Vagina (tissue), 2 donors: ENCODE data around the gene CDR2L. TPM values are rescaled to one million over a fixed set of nuclear protein-coding genes. Genes with fewer than 3 reads are reported as not detected.

Source experiments
- DNase-seq, 2 donors: peaks; one replicate each; pipeline ENCODE4 v3.0.0-alpha.2; 2017; ENCODE audit errors: extremely low spot score in 2 of 2
- H3K27ac ChIP-seq: fragments of 200-600 bp; sonication (generic); one replicate; pipeline ENCODE4 v1.5.1; 2019
- H3K27me3 ChIP-seq: fragments of 200-600 bp; sonication (generic); one replicate; pipeline ENCODE4 v1.5.1; 2019
- H3K36me3 ChIP-seq, 2 donors: fragments of 200-600 bp; sonication (generic); one replicate each; pipeline ENCODE4 v1.5.1; 2017 to 2019
- H3K4me1 ChIP-seq: fragments of 200-600 bp; sonication (generic); one replicate; pipeline ENCODE4 v1.5.1; 2019
- H3K4me3 ChIP-seq, 2 donors: fragments of 200-600 bp; sonication (generic); 1 replicate in 1 of 2; 2 replicates in 1 of 2; pipeline ENCODE4 v1.5.1; 2016 to 2019
- H3K9me3 ChIP-seq: fragments of 200-600 bp; sonication (generic); one replicate; pipeline ENCODE4 v1.5.1; 2019
- POLR2A ChIP-seq, 2 donors: fragments of 450-650 bp; IDR thresholded peaks; one replicate each; pipeline ENCODE4 v1.6.1; 2017; ENCODE audit warnings: antibody characterized with exemption in 2 of 2, mild to moderate bottlenecking in 2 of 2, moderate library complexity in 2 of 2
- POLR2AphosphoS5 ChIP-seq, 2 donors: sonication (generic); formaldehyde crosslinking; IDR thresholded peaks; one replicate each; pipeline ENCODE4 v1.9.0; 2017; ENCODE audit warnings: antibody characterized with exemption in 2 of 2, mild to moderate bottlenecking in 2 of 2, low read depth in 1 of 2; ENCODE audit not compliant: insufficient read depth in 1 of 2
- intact Hi-C: fragments of 100-400 bp; cut with DNase I; formaldehyde crosslinking; loops from one replicate; pipeline ENCODE4 v1.15.1; 2023
- total RNA-seq: library from RNA; depleted of rRNA; stranded (reverse); fragments of >200 nt; gene quantifications from one replicate; pipeline ENCODE4 v1.2.3, GENCODE V29; 2016
- TF ChIP-seq, protein P1 (sequence below), 3 experiments: fragments of 450-650 bp in 2 of 3; fragments of 200-600 bp in 1 of 3; sonication (generic) in 1 of 3; IDR thresholded peaks; one replicate each; pipeline ENCODE4 v1.5.1; 2017 to 2019; ENCODE audit warnings: antibody characterized with exemption in 3 of 3, mild to moderate bottlenecking in 2 of 3, moderate library complexity in 2 of 3

CDR2L gene
- total RNA-seq, 1 donor from 2014 or later: 13.5 TPM

DNA sequence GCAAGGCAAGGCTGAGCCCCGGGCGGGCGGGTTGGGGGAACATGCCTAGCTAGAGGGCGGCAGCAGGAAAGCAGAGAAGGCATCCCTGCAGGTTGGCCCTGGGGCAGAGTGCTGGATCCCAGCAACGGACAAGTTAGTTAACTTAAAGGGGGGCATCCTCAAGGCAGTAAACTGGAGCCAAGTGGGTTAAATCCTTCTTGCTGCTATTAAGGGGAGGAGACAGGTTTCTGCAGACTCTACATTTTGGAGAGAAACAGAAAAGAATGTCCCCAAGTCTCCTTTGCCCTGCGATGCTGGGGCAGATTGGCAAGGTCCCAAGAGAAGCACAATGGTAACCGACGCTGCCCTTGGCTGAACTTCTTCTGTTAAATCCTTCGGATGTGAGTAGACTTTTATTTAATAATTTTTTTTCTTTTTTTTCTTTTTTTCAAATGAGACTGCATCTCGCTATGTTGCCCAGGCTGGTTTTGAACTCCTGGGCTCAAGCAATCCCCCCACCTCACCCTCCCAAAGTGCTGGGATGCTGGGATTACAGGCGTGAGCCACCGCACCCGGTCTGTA is 45.4 kb downstream of the CDR2L start:
- Histone ChIP-seq H3K4me1 (peaks cover 37% of the 10 kb centered on the region), H3K27ac (peak overlapping the region; percentile 98), H3K4me3 (peak overlapping the region; percentile 44 to 81), H3K36me3 (no peaks in the 10 kb centered on the region), H3K27me3 (no peaks in the 10 kb centered on the region), H3K9me3 (no peaks in the 10 kb centered on the region)
- intact Hi-C loops: loop anchor here (10.0 kb wide), 1 partner anchor 68 kb away; no protein-coding TSS in a partner anchor
- no peak for DNase-seq
- TF ChIP-seq, protein P1, sequence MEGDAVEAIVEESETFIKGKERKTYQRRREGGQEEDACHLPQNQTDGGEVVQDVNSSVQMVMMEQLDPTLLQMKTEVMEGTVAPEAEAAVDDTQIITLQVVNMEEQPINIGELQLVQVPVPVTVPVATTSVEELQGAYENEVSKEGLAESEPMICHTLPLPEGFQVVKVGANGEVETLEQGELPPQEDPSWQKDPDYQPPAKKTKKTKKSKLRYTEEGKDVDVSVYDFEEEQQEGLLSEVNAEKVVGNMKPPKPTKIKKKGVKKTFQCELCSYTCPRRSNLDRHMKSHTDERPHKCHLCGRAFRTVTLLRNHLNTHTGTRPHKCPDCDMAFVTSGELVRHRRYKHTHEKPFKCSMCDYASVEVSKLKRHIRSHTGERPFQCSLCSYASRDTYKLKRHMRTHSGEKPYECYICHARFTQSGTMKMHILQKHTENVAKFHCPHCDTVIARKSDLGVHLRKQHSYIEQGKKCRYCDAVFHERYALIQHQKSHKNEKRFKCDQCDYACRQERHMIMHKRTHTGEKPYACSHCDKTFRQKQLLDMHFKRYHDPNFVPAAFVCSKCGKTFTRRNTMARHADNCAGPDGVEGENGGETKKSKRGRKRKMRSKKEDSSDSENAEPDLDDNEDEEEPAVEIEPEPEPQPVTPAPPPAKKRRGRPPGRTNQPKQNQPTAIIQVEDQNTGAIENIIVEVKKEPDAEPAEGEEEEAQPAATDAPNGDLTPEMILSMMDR (IDR thresholded peaks at IDR 0.05): no peak
- TF ChIP-seq POLR2AphosphoS5 (IDR thresholded peaks at IDR 0.05; ENCODE audit: insufficient read depth in 1 of 2, low read depth in 1 of 2) (no peak), POLR2A (IDR thresholded peaks at IDR 0.05) (no peak)

DNA sequence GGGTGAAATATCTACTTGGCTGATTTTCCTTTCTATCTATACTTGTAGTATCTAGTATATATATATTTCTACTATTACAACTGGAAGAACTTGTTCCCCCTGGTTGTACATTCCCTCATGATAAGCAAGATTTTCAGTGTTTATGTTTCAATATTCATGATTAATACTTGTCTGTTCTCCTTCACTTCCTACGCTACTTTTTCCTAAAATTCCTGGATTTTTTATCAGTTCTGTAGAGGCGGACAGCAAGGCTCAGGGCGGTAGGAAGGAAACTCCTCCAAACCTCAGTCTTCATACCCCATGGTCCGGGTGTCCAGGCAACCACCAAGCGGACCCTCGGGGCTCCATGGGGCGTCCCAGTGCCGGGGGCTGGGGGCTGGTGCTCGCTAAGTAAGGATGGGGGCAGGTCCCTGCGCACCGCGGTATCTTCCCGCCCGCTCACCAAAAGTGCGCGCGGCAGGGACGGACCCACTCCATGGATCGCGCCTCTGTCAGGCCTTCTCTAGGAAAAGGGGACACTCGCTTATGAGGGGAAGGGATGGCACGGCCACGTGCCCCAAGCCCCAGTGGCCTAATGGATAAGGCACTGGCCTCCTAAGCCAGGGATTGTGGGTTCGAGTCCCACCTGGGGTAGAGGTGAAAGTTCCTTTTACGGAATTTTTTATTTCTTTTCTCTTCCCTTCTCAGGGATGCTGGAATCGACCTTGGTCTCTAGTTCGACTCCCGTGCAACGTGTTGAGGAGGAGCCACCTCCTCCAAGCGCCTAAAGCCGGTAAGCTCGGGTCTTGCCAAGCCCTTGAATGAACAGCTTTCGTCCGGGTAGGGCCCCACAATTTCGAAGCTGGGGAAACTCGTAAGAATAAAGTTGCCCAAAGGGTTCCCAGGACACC is 46.2 kb downstream of the CDR2L start:
- Histone ChIP-seq H3K9me3 (no peaks in the 10 kb centered on the region), H3K4me1 (peaks cover 37% of the 10 kb centered on the region), H3K27ac (peak overlapping the region; percentile 98), H3K36me3 (peaks cover 0 to 6% of the 10 kb centered on the region in 2 donors), H3K4me3 (peak overlapping the region; percentile 66 to 81), H3K27me3 (no peaks in the 10 kb centered on the region)
- DNase-seq: peak in 1 of 2 donors; percentile 97
- TF ChIP-seq POLR2AphosphoS5 (IDR thresholded peaks at IDR 0.05; ENCODE audit: insufficient read depth in 1 of 2, low read depth in 1 of 2) (peak; percentile 72 to 86), POLR2A (IDR thresholded peaks at IDR 0.05) (no peak)
- intact Hi-C loops: loop anchor here (10.0 kb wide), 1 partner anchor 69 kb away; no protein-coding TSS in a partner anchor

DNA sequence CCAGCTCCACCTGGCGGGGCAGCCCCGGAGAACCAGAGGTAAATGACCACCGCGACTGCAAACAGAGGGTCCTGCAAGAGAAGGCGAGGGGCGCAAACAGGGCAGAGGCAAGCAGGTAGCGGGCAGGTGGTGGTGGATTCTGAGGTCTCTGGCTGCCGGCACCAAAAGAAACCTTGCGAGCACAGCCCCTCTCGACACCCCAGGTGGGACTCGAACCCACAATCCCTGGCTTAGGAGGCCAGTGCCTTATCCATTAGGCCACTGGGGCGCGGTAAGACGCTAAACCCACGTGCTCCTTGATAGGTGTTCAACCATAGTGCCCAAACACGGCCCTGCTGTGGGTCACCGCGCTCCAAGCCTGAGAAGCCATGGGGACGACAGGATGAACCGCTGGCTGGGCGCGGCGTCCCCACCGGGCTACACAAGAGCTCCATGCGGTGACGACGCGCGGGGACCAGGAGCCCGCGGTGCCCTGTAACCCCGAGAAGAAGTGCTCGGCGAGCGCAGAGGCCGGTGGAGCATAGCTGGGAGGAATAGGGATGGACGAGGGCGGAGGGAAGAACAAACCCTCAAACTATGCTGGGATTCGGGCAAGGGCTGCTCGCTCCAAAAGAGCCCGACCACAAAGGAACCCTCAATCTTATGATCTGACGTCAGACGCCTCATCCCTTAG is 46.9 kb downstream of the CDR2L start:
- H3K4me1 ChIP-seq: peaks cover 37% of the 10 kb centered on the region
- peak overlapping the region; percentile 66 to 81 for H3K4me3 ChIP-seq
- no peaks in the 10 kb centered on the region for H3K9me3 ChIP-seq
- H3K27me3 ChIP-seq: no peaks in the 10 kb centered on the region
- intact Hi-C loops: loop anchor here (10.0 kb wide), 1 partner anchor 70 kb away; no protein-coding TSS in a partner anchor
- no peak for TF ChIP-seq POLR2A (IDR thresholded peaks at IDR 0.05)
- TF ChIP-seq, protein P1 (IDR thresholded peaks at IDR 0.05): peak in 1 of 3 experiments; percentile 14
- TF ChIP-seq POLR2AphosphoS5 (IDR thresholded peaks at IDR 0.05; ENCODE audit: insufficient read depth in 1 of 2, low read depth in 1 of 2): peak in 1 of 2 donors; percentile 30
- peak in 1 of 2 donors; percentile 96 for DNase-seq
- H3K27ac ChIP-seq: peak overlapping the region; percentile 98
- H3K36me3 ChIP-seq: peaks cover 0 to 13% of the 10 kb centered on the region in 2 donors

DNA sequence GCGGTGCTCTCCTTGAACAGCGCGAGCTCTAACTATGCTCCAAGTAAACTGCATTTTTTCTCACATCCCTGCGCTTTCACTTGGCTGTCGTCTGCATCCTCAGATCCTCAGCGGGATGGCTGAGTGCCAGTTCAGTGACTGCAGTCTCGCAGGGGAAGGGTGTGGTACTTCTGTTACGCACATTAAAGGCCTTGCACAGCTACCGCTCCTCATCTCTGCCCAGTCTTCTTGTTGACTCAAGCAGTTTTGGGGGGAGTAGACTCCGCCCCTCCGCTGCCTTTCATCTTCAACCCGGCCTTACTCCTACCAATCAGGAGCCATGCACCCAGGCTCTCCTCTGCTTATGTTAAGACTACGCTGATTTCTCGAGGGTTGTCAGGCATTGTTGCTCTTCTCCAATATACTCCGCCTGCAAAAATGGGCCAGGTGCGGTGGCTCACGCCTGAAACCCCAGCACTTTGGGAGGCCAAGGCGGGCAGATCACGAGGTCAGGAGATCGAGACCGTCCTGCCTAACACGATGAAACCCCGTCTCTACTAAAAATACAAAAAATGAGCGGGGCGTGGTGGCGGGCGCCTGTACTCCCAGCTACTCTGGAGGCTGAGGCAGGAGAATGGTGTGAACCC is 49.3 kb downstream of the CDR2L start:
- intact Hi-C loops: loop anchor here (10.0 kb wide), 1 partner anchor 72 kb away; no protein-coding TSS in a partner anchor
- Histone ChIP-seq H3K27me3 (no peaks in the 10 kb centered on the region), H3K36me3 (peaks cover 3 to 35% of the 10 kb centered on the region in 2 donors), H3K4me3 (no peak overlapping the region), H3K9me3 (no peaks in the 10 kb centered on the region), H3K27ac (peak overlapping the region; percentile 98), H3K4me1 (peaks cover 36% of the 10 kb centered on the region)
- TF ChIP-seq, protein P1 (IDR thresholded peaks at IDR 0.05): no peak
- no peak for TF ChIP-seq POLR2A (IDR thresholded peaks at IDR 0.05)
- TF ChIP-seq POLR2AphosphoS5 (IDR thresholded peaks at IDR 0.05; ENCODE audit: insufficient read depth in 1 of 2, low read depth in 1 of 2): peak; percentile 30 to 68
- DNase-seq: peak in 1 of 2 donors; percentile 91
